Measurements from ENCODE around the gene CALN1. TPM values are rescaled to one million over a fixed set of nuclear protein-coding genes. Genes with fewer than 3 reads are reported as not detected.

Gene CALN1
- total and polyA plus RNA-seq, 3 donors from 2014 or later = 4.3 to 6.2 (median 4.4) TPM

GRCh38 chr7:72405418-72405817 lies 6.7 kb downstream of the CALN1 start:
- Histone ChIP-seq H3K27me3 (no peaks in the 10 kb centered on the region), H3K9me3 (no peaks in the 10 kb centered on the region), H3K27ac (no peak overlapping the region), H3K4me3 (no peak overlapping the region), H3K4me1 (no peaks in the 10 kb centered on the region), H3K36me3 (ENCODE audit: low read depth, missing control alignments) (no peaks in the 10 kb centered on the region)
- intact Hi-C loops (cut with DNase I; ENCODE audit: low total_unique reads) = no loop called here
- WGBS, 2 donors = 33 to 57% methylated on average over 11 of the region's 11 CpGs
- TF ChIP-seq POLR2A (IDR thresholded peaks at IDR 0.05) = no peak
- TF ChIP-seq CTCF (IDR thresholded peaks at IDR 0.05) = no peak
- DNase-seq = peak; percentile 19

- Histone ChIP-seq H3K36me3 (ENCODE audit: low read depth, missing control alignments) (no peaks in the 10 kb centered on the region), H3K4me1 (no peaks in the 10 kb centered on the region), H3K27ac (no peak overlapping the region), H3K4me3 (no peak overlapping the region), H3K27me3 (no peaks in the 10 kb centered on the region), H3K9me3 (no peaks in the 10 kb centered on the region)
- TF ChIP-seq CTCF (IDR thresholded peaks at IDR 0.05) (no peak), POLR2A (IDR thresholded peaks at IDR 0.05) (no peak)
- intact Hi-C loops (cut with DNase I; ENCODE audit: low total_unique reads) = no loop called here
- DNase-seq = no peak
- 70 to 75% methylated on average over 5 of the region's 5 CpGs for WGBS, 2 donors
Measured at GRCh38 chr7:72404743-72405142, 7.4 kb downstream of the CALN1 start.

- 64 to 71% methylated on average over 9 of the region's 9 CpGs for WGBS, 2 donors
Measured at GRCh38 chr7:72403458-72404076, 8.6 kb downstream of the CALN1 start.

GRCh38 chr7:72394016-72394415 lies 18.1 kb downstream of the CALN1 start:
- DNase-seq = no peak
- intact Hi-C loops (cut with DNase I; ENCODE audit: low total_unique reads) = no loop called here
- WGBS, 2 donors = 61 to 67% methylated on average over 1 of the region's 1 CpG
- H3K9me3 ChIP-seq = no peaks in the 10 kb centered on the region
- H3K27me3 ChIP-seq = no peaks in the 10 kb centered on the region
- no peak overlapping the region for H3K27ac ChIP-seq
- no peak for TF ChIP-seq POLR2A (IDR thresholded peaks at IDR 0.05)
- no peak for TF ChIP-seq CTCF (IDR thresholded peaks at IDR 0.05)
- H3K36me3 ChIP-seq (ENCODE audit: low read depth, missing control alignments) = no peaks in the 10 kb centered on the region
- H3K4me1 ChIP-seq = no peaks in the 10 kb centered on the region
- H3K4me3 ChIP-seq = no peak overlapping the region

More at GRCh38 chr7:72403458-72404076, 8.6 kb downstream of the CALN1 start:
- Histone ChIP-seq H3K4me3 (no peak overlapping the region), H3K9me3 (no peaks in the 10 kb centered on the region), H3K27ac (no peak overlapping the region), H3K36me3 (ENCODE audit: low read depth, missing control alignments) (no peaks in the 10 kb centered on the region), H3K27me3 (no peaks in the 10 kb centered on the region), H3K4me1 (no peaks in the 10 kb centered on the region)
- intact Hi-C loops (cut with DNase I; ENCODE audit: low total_unique reads) = no loop called here
- no peak for TF ChIP-seq POLR2A (IDR thresholded peaks at IDR 0.05)
- TF ChIP-seq CTCF (IDR thresholded peaks at IDR 0.05) = no peak
- no peak for DNase-seq

GRCh38 chr7:72391821-72392377 lies 20.2 kb downstream of the CALN1 start:
- no peaks in the 10 kb centered on the region for H3K27me3 ChIP-seq
- no peaks in the 10 kb centered on the region for H3K36me3 ChIP-seq (ENCODE audit: low read depth, missing control alignments)
- H3K4me1 ChIP-seq = no peaks in the 10 kb centered on the region
- no peaks in the 10 kb centered on the region for H3K9me3 ChIP-seq
- intact Hi-C loops (cut with DNase I; ENCODE audit: low total_unique reads) = no loop called here
- DNase-seq = no peak
- no peak overlapping the region for H3K4me3 ChIP-seq
- TF ChIP-seq POLR2A (IDR thresholded peaks at IDR 0.05) (no peak), CTCF (IDR thresholded peaks at IDR 0.05) (no peak)
- 87 to 92% methylated on average over 7 of the region's 7 CpGs for WGBS, 2 donors
- no peak overlapping the region for H3K27ac ChIP-seq
